GM12873 (cell line): ENCODE results near the gene ADAMTS3.

Experiments used
- CTCF ChIP-seq: IDR thresholded peaks from 2 replicates; pipeline ENCODE4 v1.5.1; 2012; ENCODE audit warnings: low read depth, mild to moderate bottlenecking, moderate library complexity, low read length, control low read depth; ENCODE audit not compliant: insufficient read depth; ENCODE audit errors: missing control alignments

Gene ADAMTS3

GRCh38 chr4:72568959-72569718, at the start of gene ADAMTS3:
ADAMTS3 (minus strand) TSS chr4:72569221; CDS start chr4:72568762, 459 bp downstream.
- TF ChIP-seq CTCF: no peak

DNA sequence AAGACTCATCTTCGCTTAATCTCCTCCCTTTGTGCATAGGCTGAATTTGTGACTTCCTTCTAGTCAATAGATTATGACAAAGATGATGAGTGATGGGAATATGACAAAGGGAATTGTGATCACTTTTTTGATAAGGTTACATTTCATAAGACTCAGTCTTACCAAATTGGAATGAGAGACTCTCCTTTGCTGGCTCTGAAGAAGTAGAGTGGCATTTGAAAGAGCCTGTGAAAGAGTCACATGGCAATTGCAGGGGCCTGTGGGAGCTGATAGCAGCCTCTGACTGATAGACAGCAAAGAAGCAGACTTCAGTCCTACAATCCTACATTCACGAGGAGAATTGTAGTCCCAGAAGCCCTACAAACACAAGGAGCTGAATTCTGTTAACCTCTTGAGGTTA, 44.9 kb upstream of the ADAMTS3 start:
- no peak for TF ChIP-seq CTCF

DNA sequence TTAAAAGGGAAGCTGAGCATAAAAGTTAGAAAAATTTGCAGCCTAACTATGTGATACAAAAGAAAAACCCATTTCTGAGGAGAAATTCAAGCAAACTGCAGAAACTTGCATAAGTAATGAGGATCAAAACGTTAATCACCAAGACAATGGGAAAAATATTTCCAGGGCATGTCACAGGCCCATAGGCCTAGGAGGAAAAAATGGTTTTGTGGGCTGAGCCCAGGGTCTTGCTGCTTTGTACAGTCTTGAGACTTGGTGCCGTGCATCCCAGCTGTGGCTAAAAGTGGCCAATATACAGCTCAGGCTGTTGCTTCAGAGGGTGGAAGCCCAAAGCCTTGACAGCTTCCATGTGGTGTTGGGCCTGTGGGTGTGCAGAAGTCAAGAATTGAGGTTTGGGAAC, 37.7 kb upstream of the ADAMTS3 start:
- TF ChIP-seq CTCF: no peak

- no peak for TF ChIP-seq CTCF
These were observed 35.3 kb upstream of the ADAMTS3 start for GRCh38 chr4:72604324-72604723.

- no peak for TF ChIP-seq CTCF
These were observed 33.7 kb upstream of the ADAMTS3 start for GRCh38 chr4:72602396-72603376.

- no peak for TF ChIP-seq CTCF
These were observed 22.8 kb upstream of the ADAMTS3 start for GRCh38 chr4:72591547-72592454.

- no peak for TF ChIP-seq CTCF
These were observed 18.3 kb upstream of the ADAMTS3 start for GRCh38 chr4:72587334-72587733.
